WERI-Rb-1 (cell line): ENCODE data around the gene MRTFA.
"Not testable (repeated sequence)": the region's sequence is repeated elsewhere in the genome, so short reads cannot be mapped to it uniquely, and the experiment has no call there.

Source experiments
- DNase-seq: peaks from one replicate; pipeline ENCODE4 v3.0.0-alpha.2; 2020
- H3K27ac ChIP-seq: fragments of 250-450 bp; sonication (Bioruptor Pico); 2 replicates; pipeline ENCODE4 v1.5.1; 2020; ENCODE audit warnings: mild to moderate bottlenecking, moderate library complexity
- H3K27me3 ChIP-seq: fragments of 250-450 bp; sonication (Bioruptor Pico); 2 replicates; pipeline ENCODE4 v1.5.1; 2021; ENCODE audit warnings: mild to moderate bottlenecking, low read depth, moderate library complexity; ENCODE audit not compliant: insufficient read depth, severe bottlenecking
- H3K36me3 ChIP-seq: fragments of 250-450 bp; sonication (Bioruptor Pico); 2 replicates; pipeline ENCODE4 v1.5.1; 2020; ENCODE audit warnings: mild to moderate bottlenecking, moderate library complexity
- H3K4me3 ChIP-seq: 2 replicates; pipeline ENCODE4 v1.5.1; 2011; ENCODE audit warnings: low read depth, mild to moderate bottlenecking, control low read depth, low read length
- H3K9me3 ChIP-seq: fragments of 250-450 bp; sonication (Bioruptor Pico); 2 replicates; pipeline ENCODE4 v1.5.1; 2021; ENCODE audit warnings: mild to moderate bottlenecking, moderate library complexity; ENCODE audit not compliant: severe bottlenecking
- CTCF ChIP-seq: IDR thresholded peaks from 2 replicates; pipeline ENCODE4 v1.5.1; 2011; ENCODE audit warnings: low read depth, mild to moderate bottlenecking, control low read depth, inconsistent platforms, low read length

MRTFA gene

GRCh38 chr22:40552070-40552469, 84.4 kb downstream of the MRTFA start:
- Histone ChIP-seq H3K4me3 (no peak overlapping the region), H3K27ac (no peak overlapping the region), H3K9me3 (no peaks in the 10 kb centered on the region), H3K27me3 (no peaks in the 10 kb centered on the region), H3K36me3 (peaks cover 11% of the 10 kb centered on the region)
- DNase-seq, result no peak
- no peak for TF ChIP-seq CTCF

DNA sequence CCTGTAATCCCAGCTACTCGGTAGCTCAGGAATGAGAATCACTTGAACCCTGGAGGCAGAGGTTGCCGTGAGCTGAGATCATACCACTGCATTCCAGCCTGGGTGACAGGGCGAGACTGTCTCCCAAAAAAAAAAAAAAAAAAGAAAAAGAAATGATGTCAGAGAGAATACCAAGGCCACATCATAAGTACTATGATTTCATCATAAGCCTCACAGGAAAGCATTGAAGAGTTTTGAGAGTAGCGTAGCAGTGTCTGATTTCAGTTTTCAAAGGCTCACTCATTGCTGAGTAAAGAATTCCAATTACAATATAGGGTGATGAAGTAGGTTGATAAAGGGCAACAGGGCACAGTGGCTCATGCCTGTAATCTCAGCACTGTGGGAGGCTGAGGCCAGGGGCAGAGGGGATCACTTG, 88.8 kb downstream of the MRTFA start:
- Histone ChIP-seq H3K36me3 (peaks cover 11% of the 10 kb centered on the region), H3K27me3 (no peaks in the 10 kb centered on the region), H3K4me3 (no peak overlapping the region), H3K9me3 (no peaks in the 10 kb centered on the region), H3K27ac (no peak overlapping the region)
- TF ChIP-seq CTCF, result no peak
- no peak for DNase-seq

- no peaks in the 10 kb centered on the region for H3K9me3 ChIP-seq
- DNase-seq, result no peak
- H3K36me3 ChIP-seq, result peaks cover 4% of the 10 kb centered on the region; the same call in 1 of the 2 replicates
- H3K4me3 ChIP-seq, result no peak overlapping the region
- H3K27ac ChIP-seq, result no peak overlapping the region
- H3K27me3 ChIP-seq, result no peaks in the 10 kb centered on the region
- TF ChIP-seq CTCF, result no peak
Measured at GRCh38 chr22:40544758-40545157, 91.8 kb downstream of the MRTFA start.

DNA sequence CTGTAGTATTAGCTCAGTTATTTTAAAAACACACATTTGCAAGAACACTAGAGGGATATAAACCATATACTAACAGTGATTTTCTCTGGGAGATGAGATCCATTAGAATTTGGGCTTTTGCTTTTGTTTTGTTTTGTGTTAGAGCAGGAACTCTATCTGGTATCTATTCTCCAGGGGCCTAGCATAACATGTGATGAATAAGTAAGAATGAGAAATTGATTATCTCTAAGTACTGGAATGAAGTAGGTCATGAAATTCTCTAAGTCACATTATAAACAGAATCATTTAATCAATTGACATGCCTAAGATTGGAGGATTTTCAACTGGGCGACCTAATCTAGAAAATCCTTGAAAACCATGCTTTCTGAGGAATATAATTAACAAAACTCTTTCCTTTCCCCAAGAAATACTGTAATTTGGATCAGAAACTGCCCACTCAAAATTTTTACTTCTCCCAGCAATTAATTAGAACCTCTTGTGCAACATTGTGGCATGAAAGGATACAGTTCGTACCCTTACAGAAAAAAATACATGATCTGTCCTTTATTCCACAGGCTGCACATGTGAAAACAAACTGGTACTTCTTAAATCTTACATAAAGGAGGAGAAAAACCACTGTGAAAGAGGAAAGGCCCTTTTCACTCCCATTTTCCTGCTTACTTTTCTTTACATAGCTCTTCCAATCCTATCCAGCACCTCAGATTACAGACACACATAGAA, 93.5 kb downstream of the MRTFA start:
- Histone ChIP-seq H3K27ac (no peak overlapping the region), H3K36me3 (peaks cover 4% of the 10 kb centered on the region; the same call in 1 of the 2 replicates), H3K9me3 (no peaks in the 10 kb centered on the region), H3K4me3 (no peak overlapping the region), H3K27me3 (no peaks in the 10 kb centered on the region)
- TF ChIP-seq CTCF, result no peak
- no peak for DNase-seq

DNA sequence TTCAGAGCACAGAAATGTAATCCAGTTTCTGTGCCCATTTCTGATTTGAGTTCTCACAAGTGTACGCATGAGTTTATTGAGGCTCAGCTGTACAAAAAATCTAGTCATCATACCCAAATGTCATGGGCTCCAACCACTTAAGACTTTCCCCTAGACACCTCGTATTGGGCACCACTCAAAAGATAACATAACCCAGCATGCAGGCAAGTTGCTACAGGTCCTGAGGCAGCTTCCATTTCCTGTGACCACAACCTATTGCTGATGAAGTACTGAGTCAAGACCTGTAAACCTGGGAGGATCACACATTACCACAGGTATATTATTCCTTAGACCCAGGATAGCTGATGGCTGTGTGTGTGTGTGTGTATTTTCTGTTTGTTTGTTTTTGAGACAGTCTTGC, 95.2 kb downstream of the MRTFA start:
- no peak for TF ChIP-seq CTCF
- no peaks in the 10 kb centered on the region for H3K9me3 ChIP-seq

DNA sequence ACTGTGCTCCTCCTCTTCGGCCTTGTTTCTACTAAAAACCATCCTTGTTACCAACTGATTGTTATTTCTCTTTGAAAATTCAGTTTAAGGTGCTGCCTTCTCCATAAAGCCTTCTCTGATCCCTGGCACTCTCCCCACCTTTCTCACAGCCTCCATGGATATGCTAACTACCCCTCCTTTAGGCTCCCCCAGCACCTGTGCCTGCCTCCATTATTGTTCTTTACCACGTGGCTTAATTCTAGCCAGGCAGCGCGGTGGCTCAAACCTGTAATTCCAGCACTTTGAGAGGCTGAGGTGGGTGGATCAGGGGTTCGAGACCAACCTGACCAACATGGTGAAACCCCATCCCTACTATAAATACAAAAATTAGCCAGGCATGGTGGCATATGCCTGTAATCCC, 96.3 kb downstream of the MRTFA start:
- H3K27ac ChIP-seq, result no peak overlapping the region
- H3K36me3 ChIP-seq, result no peaks in the 10 kb centered on the region
- no peak for DNase-seq
- no peak overlapping the region for H3K4me3 ChIP-seq
- no peaks in the 10 kb centered on the region for H3K9me3 ChIP-seq
- TF ChIP-seq CTCF, result no peak
- H3K27me3 ChIP-seq, result no peaks in the 10 kb centered on the region

More for the DNA sequence above, 95.2 kb downstream of the MRTFA start:
- no peaks in the 10 kb centered on the region; the same call in 1 of the 2 replicates for H3K36me3 ChIP-seq
- no peak overlapping the region for H3K4me3 ChIP-seq
- no peaks in the 10 kb centered on the region for H3K27me3 ChIP-seq
- no peak overlapping the region for H3K27ac ChIP-seq
- no peak for DNase-seq

GRCh38 chr22:40536149-40536548, 100.4 kb downstream of the MRTFA start:
- not testable (repeated sequence) for H3K9me3 ChIP-seq, DNase-seq, H3K4me3 ChIP-seq, H3K27ac ChIP-seq, H3K27me3 ChIP-seq, H3K36me3 ChIP-seq
